Measurements from ENCODE around the gene ZNF618.
A peak's percentile ranks its signal among the peaks of the same experiment; 100 is the strongest.

The ZNF618 gene

GRCh38 chr9:114046875-114047274 lies 170.8 kb downstream of the ZNF618 start:
- intact Hi-C loops (cut with DNase I; ENCODE audit: low total_unique reads), result no loop called here
- DNase-seq, result no peak
- Histone ChIP-seq H3K9me3 (peaks cover 0 to 6% (median 2%) of the 10 kb centered on the region in 3 donors), H3K4me1 (no peaks in the 10 kb centered on the region), H3K27ac (no peak overlapping the region), H3K36me3 (peaks cover 39 to 59% (median 56%) of the 10 kb centered on the region in 3 donors), H3K4me3 (no peak overlapping the region), H3K27me3 (no peaks in the 10 kb centered on the region)
- no peak for TF ChIP-seq CTCF (IDR thresholded peaks at IDR 0.05)

DNA sequence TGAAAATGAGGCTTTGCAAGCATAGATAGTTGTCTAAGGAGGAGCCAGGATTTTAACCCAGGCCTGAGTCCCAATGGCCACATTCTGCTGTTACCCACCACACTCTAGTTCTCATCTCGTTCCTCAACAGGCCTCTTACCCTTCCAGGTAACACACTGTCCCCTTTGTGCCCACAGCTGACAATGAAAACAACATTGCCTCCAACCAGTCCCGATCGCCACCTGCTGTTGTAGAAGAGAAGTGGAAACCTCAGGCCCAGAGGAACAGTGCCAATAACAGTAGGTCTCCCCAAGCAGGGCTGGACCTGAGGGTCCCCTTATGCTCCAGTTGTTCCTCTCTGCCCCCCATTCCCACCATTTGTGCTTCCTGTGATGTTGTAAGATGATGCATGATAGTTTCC lies 171.6 kb downstream of the ZNF618 start:
- peak in 1 of 2 donors; percentile 49 for DNase-seq
- Histone ChIP-seq H3K27ac (no peak overlapping the region), H3K36me3 (peaks cover 36 to 66% (median 56%) of the 10 kb centered on the region in 3 donors), H3K9me3 (peaks cover 0 to 6% (median 2%) of the 10 kb centered on the region in 3 donors), H3K4me3 (no peak overlapping the region), H3K4me1 (no peaks in the 10 kb centered on the region), H3K27me3 (no peaks in the 10 kb centered on the region)
- TF ChIP-seq CTCF (IDR thresholded peaks at IDR 0.05), result peak in 1 of 2 experiments; percentile 10
- intact Hi-C loops (cut with DNase I; ENCODE audit: low total_unique reads), result no loop called here

DNA sequence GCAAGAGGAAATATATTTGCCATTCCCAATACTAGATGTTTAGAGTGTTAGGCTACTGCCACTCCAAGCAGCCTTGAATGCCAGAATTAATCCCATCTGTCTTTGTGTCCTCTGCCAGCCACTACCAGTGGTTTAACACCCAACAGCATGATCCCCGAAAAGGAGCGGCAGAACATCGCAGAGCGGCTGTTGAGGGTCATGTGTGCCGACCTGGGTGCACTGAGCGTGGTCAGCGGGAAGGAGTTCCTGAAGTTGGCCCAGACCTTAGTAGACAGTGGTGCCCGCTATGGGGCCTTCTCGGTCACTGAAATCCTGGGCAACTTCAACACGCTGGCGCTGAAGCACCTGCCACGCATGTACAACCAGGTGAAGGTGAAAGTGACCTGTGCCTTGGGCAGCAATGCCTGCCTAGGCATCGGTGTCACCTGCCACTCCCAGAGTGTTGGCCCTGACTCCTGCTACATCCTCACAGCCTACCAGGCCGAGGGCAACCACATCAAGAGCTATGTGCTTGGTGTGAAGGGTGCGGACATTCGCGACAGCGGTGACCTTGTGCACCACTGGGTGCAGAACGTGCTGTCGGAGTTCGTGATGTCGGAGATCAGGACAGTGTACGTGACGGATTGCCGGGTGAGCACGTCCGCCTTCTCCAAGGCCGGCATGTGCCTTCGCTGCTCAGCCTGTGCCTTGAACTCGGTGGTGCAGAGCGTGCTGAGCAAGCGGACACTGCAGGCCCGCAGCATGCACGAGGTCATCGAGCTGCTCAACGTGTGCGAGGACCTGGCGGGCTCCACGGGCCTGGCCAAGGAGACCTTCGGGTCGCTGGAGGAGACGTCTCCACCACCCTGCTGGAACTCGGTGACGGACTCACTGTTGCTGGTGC lies 172.7 kb downstream of the ZNF618 start:
- intact Hi-C loops (cut with DNase I; ENCODE audit: low total_unique reads), result no loop called here
- DNase-seq, result peak in 1 of 2 donors; percentile 28
- H3K4me1 ChIP-seq, result no peaks in the 10 kb centered on the region
- peaks cover 32 to 63% (median 45%) of the 10 kb centered on the region in 3 donors for H3K36me3 ChIP-seq
- H3K4me3 ChIP-seq, result no peak overlapping the region
- no peak for TF ChIP-seq CTCF (IDR thresholded peaks at IDR 0.05)
- peaks cover 0 to 6% (median 0%) of the 10 kb centered on the region in 3 donors for H3K9me3 ChIP-seq
- no peaks in the 10 kb centered on the region for H3K27me3 ChIP-seq
- no peak overlapping the region for H3K27ac ChIP-seq

GRCh38 chr9:114049441-114050225 lies 173.5 kb downstream of the ZNF618 start:
- intact Hi-C loops (cut with DNase I; ENCODE audit: low total_unique reads), result no loop called here
- no peaks in the 10 kb centered on the region for H3K27me3 ChIP-seq
- H3K27ac ChIP-seq, result no peak overlapping the region
- no peak for TF ChIP-seq CTCF (IDR thresholded peaks at IDR 0.05)
- peak in 1 of 2 donors; percentile 64 for DNase-seq
- peaks cover 0 to 6% (median 0%) of the 10 kb centered on the region in 3 donors for H3K9me3 ChIP-seq
- H3K36me3 ChIP-seq, result peaks cover 28 to 63% (median 45%) of the 10 kb centered on the region in 3 donors
- H3K4me3 ChIP-seq, result no peak overlapping the region
- no peaks in the 10 kb centered on the region for H3K4me1 ChIP-seq

GRCh38 chr9:114050226-114050568 lies 174.1 kb downstream of the ZNF618 start:
- no peak for TF ChIP-seq CTCF (IDR thresholded peaks at IDR 0.05)
- DNase-seq, result peak in 1 of 2 donors; percentile 13
- Histone ChIP-seq H3K27me3 (no peaks in the 10 kb centered on the region), H3K4me1 (no peaks in the 10 kb centered on the region), H3K36me3 (peaks cover 26 to 63% (median 45%) of the 10 kb centered on the region in 3 donors), H3K9me3 (peaks cover 0 to 5% (median 0%) of the 10 kb centered on the region in 3 donors), H3K27ac (no peak overlapping the region), H3K4me3 (no peak overlapping the region)
- intact Hi-C loops (cut with DNase I; ENCODE audit: low total_unique reads), result no loop called here

All from tibial artery (tissue), 4 donors.